Astrocyte (in vitro differentiated cells and primary cell): ENCODE measurements around the gene IQCE. TPM values are rescaled to one million over a fixed set of nuclear protein-coding genes. Genes with fewer than 3 reads are reported as not detected.

Experiments used
- DNase-seq: peaks from one replicate; pipeline ENCODE4 v3.0.0-alpha.2; 2010; ENCODE audit warnings: low read depth
- FAIRE-seq: peaks from 2 replicates; lab custom pipeline; 2011; peaks lifted over from hg19 to GRCh38; lab: Jason Lieb, UNC
- H2AFZ ChIP-seq: 2 replicates; pipeline ENCODE4 v1.6.0; 2012; ENCODE audit warnings: low read depth, low read length, inconsistent platforms
- H3K27ac ChIP-seq: 2 replicates; pipeline ENCODE4 v1.5.1; 2011; ENCODE audit warnings: low read depth, low read length, inconsistent platforms
- H3K27me3 ChIP-seq: 2 replicates; pipeline ENCODE4 v1.6.0; 2011; ENCODE audit warnings: low read length, inconsistent platforms; ENCODE audit not compliant: insufficient read depth
- H3K36me3 ChIP-seq: 2 replicates; pipeline ENCODE4 v1.5.1; 2011; ENCODE audit warnings: low read length, inconsistent platforms; ENCODE audit not compliant: insufficient read depth
- H3K4me1 ChIP-seq: 2 replicates; pipeline ENCODE4 v1.5.1; 2011; ENCODE audit warnings: low read length, inconsistent platforms; ENCODE audit not compliant: insufficient read depth
- H3K4me2 ChIP-seq: 2 replicates; pipeline ENCODE4 v1.6.0; 2012; ENCODE audit warnings: low read length, inconsistent platforms
- H3K4me3 ChIP-seq: 2 replicates; pipeline ENCODE4 v1.5.1; 2011; ENCODE audit warnings: low read depth, mild to moderate bottlenecking, low read length, inconsistent platforms; ENCODE audit not compliant: insufficient read depth
- H3K79me2 ChIP-seq: 2 replicates; pipeline ENCODE4 v1.6.0; 2012; ENCODE audit warnings: mild to moderate bottlenecking, low read length, inconsistent platforms; ENCODE audit not compliant: insufficient read depth
- H3K9ac ChIP-seq: 2 replicates; pipeline ENCODE4 v1.6.0; 2012; ENCODE audit warnings: mild to moderate bottlenecking, low read length, inconsistent platforms
- H3K9me3 ChIP-seq: 2 replicates; pipeline ENCODE4 v1.5.1; 2012; ENCODE audit warnings: low read depth, mild to moderate bottlenecking, low read length, inconsistent platforms; ENCODE audit not compliant: insufficient read depth
- H4K20me1 ChIP-seq: 2 replicates; pipeline ENCODE4 v1.6.0; 2012; ENCODE audit warnings: low read length, inconsistent platforms; ENCODE audit not compliant: insufficient read depth
- H3K27ac Mint-ChIP-seq: one replicate; pipeline ENCODE4 v1.8.0; 2021; ENCODE audit warnings: mild to moderate bottlenecking, mixed read lengths; ENCODE audit not compliant: unreplicated experiment
- H3K27me3 Mint-ChIP-seq: one replicate; pipeline ENCODE4 v1.8.0; 2021; ENCODE audit warnings: low read depth, mixed read lengths; ENCODE audit not compliant: unreplicated experiment
- H3K36me3 Mint-ChIP-seq: one replicate; pipeline ENCODE4 v1.8.0; 2021; ENCODE audit warnings: low read depth, mixed read lengths; ENCODE audit not compliant: unreplicated experiment
- H3K4me1 Mint-ChIP-seq: one replicate; pipeline ENCODE4 v1.8.0; 2021; ENCODE audit warnings: low read depth, mixed read lengths; ENCODE audit not compliant: unreplicated experiment
- H3K4me3 Mint-ChIP-seq: one replicate; pipeline ENCODE4 v1.8.0; 2021; ENCODE audit warnings: mild to moderate bottlenecking, moderate library complexity, mixed read lengths; ENCODE audit not compliant: unreplicated experiment
- H3K9me3 Mint-ChIP-seq: one replicate; pipeline ENCODE4 v1.8.0; 2021; ENCODE audit warnings: mild to moderate bottlenecking, mixed read lengths; ENCODE audit not compliant: unreplicated experiment
- CTCF ChIP-seq: IDR thresholded peaks from 2 replicates; pipeline ENCODE4 v1.5.1; 2011; ENCODE audit warnings: low read depth, mild to moderate bottlenecking, inconsistent platforms, low read length, moderate library complexity; ENCODE audit not compliant: insufficient read depth
- EZH2 ChIP-seq: IDR thresholded peaks from 2 replicates; pipeline ENCODE4 v1.6.1; 2012; ENCODE audit warnings: mild to moderate bottlenecking, low read length, inconsistent platforms; ENCODE audit not compliant: insufficient read depth
- total RNA-seq: library from RNA; stranded (reverse); gene quantifications from 2 replicates; pipeline ENCODE4 v1.2.1, GENCODE V29; 2021

The IQCE gene
- total RNA-seq, 1 donor from 2014 or later = 13.1 TPM

GRCh38 chr7:2621948-2622640 lies 63.3 kb downstream of the IQCE start:
- Histone ChIP-seq H3K9ac (peak overlapping the region; percentile 0), H3K4me1 (peaks cover 51% of the 10 kb centered on the region), H3K36me3 (no peaks in the 10 kb centered on the region), H2AFZ (no peak overlapping the region), H3K79me2 (no peaks in the 10 kb centered on the region), H3K27ac (no peak overlapping the region), H3K4me2 (no peak overlapping the region), H3K4me3 (no peak overlapping the region), H3K27me3 (no peaks in the 10 kb centered on the region), H4K20me1 (no peaks in the 10 kb centered on the region), H3K9me3 (no peaks in the 10 kb centered on the region)
- Mint-ChIP-seq H3K9me3 (no peaks in the 10 kb centered on the region), H3K36me3 (no peaks in the 10 kb centered on the region), H3K27me3 (peaks cover 3% of the 10 kb centered on the region), H3K4me1 (peaks cover 22% of the 10 kb centered on the region), H3K27ac (peak overlapping the region; percentile 26), H3K4me3 (peak overlapping the region; percentile 14)
- TF ChIP-seq CTCF (no peak), EZH2 (no peak)
- DNase-seq (no peak), FAIRE-seq (no peak)

GRCh38 chr7:2622869-2623697 lies 64.3 kb downstream of the IQCE start:
- H3K9me3 Mint-ChIP-seq = no peaks in the 10 kb centered on the region
- no peak for DNase-seq

More at GRCh38 chr7:2622869-2623697, 64.3 kb downstream of the IQCE start:
- Mint-ChIP-seq H3K4me3 (no peak overlapping the region), H3K27me3 (no peaks in the 10 kb centered on the region), H3K36me3 (no peaks in the 10 kb centered on the region), H3K4me1 (peaks cover 15% of the 10 kb centered on the region), H3K27ac (no peak overlapping the region)
- no peaks in the 10 kb centered on the region for H4K20me1 ChIP-seq
- H3K36me3 ChIP-seq = no peaks in the 10 kb centered on the region
- H3K9ac ChIP-seq = no peak overlapping the region
- no peak overlapping the region for H2AFZ ChIP-seq
- H3K4me1 ChIP-seq = peaks cover 50% of the 10 kb centered on the region
- no peaks in the 10 kb centered on the region for H3K79me2 ChIP-seq
- no peak for FAIRE-seq
- no peak for TF ChIP-seq EZH2
- no peak for TF ChIP-seq CTCF
- H3K4me2 ChIP-seq = no peak overlapping the region
- no peak overlapping the region for H3K27ac ChIP-seq
- H3K4me3 ChIP-seq = no peak overlapping the region
- H3K27me3 ChIP-seq = no peaks in the 10 kb centered on the region
- H3K9me3 ChIP-seq = no peaks in the 10 kb centered on the region
